Stomach (tissue), 9 donors: Measurements from ENCODE around the gene SCLT1. TPM values are rescaled to one million over a fixed set of nuclear protein-coding genes. Genes with fewer than 3 reads are reported as not detected.

Experiments used
- DNase-seq, 2 donors: peaks; one replicate each; pipeline versions ENCODE4 v3.0.0 to v3.0.0-alpha.2; 2013 to 2019
- H3K27ac ChIP-seq, 5 donors: fragments of 200-600 bp in 4 of 5; sonication (generic) in 4 of 5; one replicate each; pipeline ENCODE4 v1.5.1; 2013 to 2019; ENCODE audit warnings: mild to moderate bottlenecking in 1 of 5, moderate library complexity in 1 of 5
- H3K27me3 ChIP-seq, 3 donors: fragments of 200-600 bp; sonication (generic); one replicate each; pipeline ENCODE4 v1.5.1; 2017 to 2019; ENCODE audit warnings: mixed run types in 1 of 3
- H3K36me3 ChIP-seq, 4 donors: fragments of 200-600 bp; sonication (generic); 1 replicate in 3 of 4; 2 replicates in 1 of 4; pipeline ENCODE4 v1.5.1; 2016 to 2019
- H3K4me1 ChIP-seq, 4 donors: fragments of 200-600 bp; sonication (generic); one replicate each; pipeline ENCODE4 v1.5.1; 2016 to 2019
- H3K4me3 ChIP-seq, 4 donors: fragments of 200-600 bp; sonication (generic) in 3 of 4; one replicate each; pipeline ENCODE4 v1.5.1; 2016 to 2019; ENCODE audit warnings: mild to moderate bottlenecking in 1 of 4
- H3K9me3 ChIP-seq, 4 donors: fragments of 200-600 bp; sonication (generic); one replicate each; pipeline ENCODE4 v1.5.1; 2016 to 2019
- CTCF ChIP-seq, 7 experiments: fragments of 450-650 bp in 4 of 7; fragments of 200-600 bp in 3 of 7; sonication (generic) in 3 of 7; IDR thresholded peaks; one replicate each; pipeline ENCODE4 v1.5.1; 2016 to 2019; ENCODE audit warnings: antibody characterized with exemption in 7 of 7, control low read depth in 2 of 7, mild to moderate bottlenecking in 1 of 7
- EP300 ChIP-seq: sonication (generic); formaldehyde crosslinking; IDR thresholded peaks from one replicate; pipeline ENCODE4 v1.6.1; 2017; ENCODE audit warnings: antibody characterized with exemption
- POLR2A ChIP-seq, 4 donors: fragments of 450-650 bp; IDR thresholded peaks; one replicate each; pipeline ENCODE4 v1.6.1; 2016; ENCODE audit warnings: antibody characterized with exemption in 4 of 4, control low read depth in 2 of 4, mild to moderate bottlenecking in 1 of 4, moderate library complexity in 1 of 4
- POLR2AphosphoS5 ChIP-seq, 3 donors: sonication (generic); formaldehyde crosslinking; IDR thresholded peaks; one replicate each; pipeline ENCODE4 v1.6.1; 2016; ENCODE audit warnings: antibody characterized with exemption in 3 of 3
- WGBS, 5 donors: extraction: QIAGEN DNeasy Blood & Tissue Kit in 3 of 5; methylation state at CpG; one replicate each; pipeline versions ENCODE4 v1.1.5 to v1.1.7; 2013 to 2018; 5-methylcytosine and 5-hydroxymethylcytosine counted together
- intact Hi-C: fragments of 100-400 bp; cut with DNase I; formaldehyde crosslinking; loops from one replicate; pipeline ENCODE4 v1.15.1; 2023; ENCODE audit warnings: low total_unique reads
- polyA plus RNA-seq, 3 donors: library from polyadenylated mRNA; stranded (reverse); fragments of 200-250 nt; gene quantifications; one replicate each; pipeline ENCODE4 v1.2.3, GENCODE V29; 2013
- total RNA-seq, 5 donors: library from RNA; depleted of rRNA; stranded (reverse); fragments of >200 nt; gene quantifications; one replicate each; pipeline versions ENCODE4 v1.1.0 to v1.2.3, GENCODE V29; 2014 to 2016
- donor health status: healthy with polysubstance abuse.
- donor health status: Bipolar disorder and iron deficiency.
- donor health status: healthy.

The SCLT1 gene
- total and polyA plus RNA-seq, 8 donors: 2.3 to 49.0 (median 12.9) TPM

GRCh38 chr4:128946916-128947315, 146.4 kb downstream of the SCLT1 start:
- H3K4me1 ChIP-seq: no peaks in the 10 kb centered on the region
- H3K36me3 ChIP-seq: peaks cover 0 to 59% (median 48%) of the 10 kb centered on the region in 4 donors
- H3K9me3 ChIP-seq: peaks cover 0 to 9% (median 3%) of the 10 kb centered on the region in 4 donors
- H3K27ac ChIP-seq: no peak overlapping the region
- intact Hi-C loops: no loop called here
- H3K4me3 ChIP-seq: no peak overlapping the region
- WGBS, 5 donors: 91 to 98% (median 96%) methylated on average over 3 of the region's 3 CpGs
- TF ChIP-seq POLR2A (IDR thresholded peaks at IDR 0.05) (no peak), CTCF (IDR thresholded peaks at IDR 0.05) (no peak), POLR2AphosphoS5 (IDR thresholded peaks at IDR 0.05) (no peak), EP300 (no peak)
- H3K27me3 ChIP-seq: no peaks in the 10 kb centered on the region
- DNase-seq: no peak

- no peak overlapping the region for H3K4me3 ChIP-seq
- no peak for TF ChIP-seq CTCF (IDR thresholded peaks at IDR 0.05)
- no peak for TF ChIP-seq EP300
- TF ChIP-seq POLR2AphosphoS5 (IDR thresholded peaks at IDR 0.05): no peak
- TF ChIP-seq POLR2A (IDR thresholded peaks at IDR 0.05): no peak
- intact Hi-C loops: no loop called here
- 11 to 42% (median 35%) methylated on average over 1 of the region's 1 CpG for WGBS, 5 donors
- peaks cover 0 to 9% (median 3%) of the 10 kb centered on the region in 4 donors for H3K9me3 ChIP-seq
- H3K27me3 ChIP-seq: no peaks in the 10 kb centered on the region
- no peak overlapping the region for H3K27ac ChIP-seq
- peak in 1 of 2 donors; percentile 31 for DNase-seq
- peaks cover 0 to 54% (median 41%) of the 10 kb centered on the region in 4 donors for H3K36me3 ChIP-seq
- H3K4me1 ChIP-seq: no peaks in the 10 kb centered on the region
Measured at GRCh38 chr4:128942607-128943006, 150.7 kb downstream of the SCLT1 start.

DNA sequence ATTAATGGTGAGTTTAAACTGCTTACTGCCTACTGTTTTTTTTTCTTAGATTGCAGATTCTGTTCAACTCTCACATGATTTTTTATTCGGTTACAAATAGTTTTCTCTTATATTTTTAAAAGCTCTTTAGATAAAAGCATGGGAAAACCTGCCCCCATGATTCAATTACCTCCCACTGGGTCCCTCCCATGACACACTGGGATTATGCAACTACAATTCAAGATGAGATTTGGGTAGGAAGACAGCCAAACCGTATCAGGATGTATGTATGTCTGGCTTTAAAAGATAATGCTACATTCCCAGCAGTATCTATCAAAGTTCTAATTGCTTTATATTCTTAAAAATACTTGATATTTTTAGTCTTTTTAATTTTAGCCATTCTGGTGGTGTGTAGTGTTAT, 152.4 kb downstream of the SCLT1 start:
- intact Hi-C loops: no loop called here
- 80 to 89% (median 86%) methylated on average over 2 of the region's 2 CpGs for WGBS, 5 donors
- Histone ChIP-seq H3K36me3 (peaks cover 0 to 37% (median 34%) of the 10 kb centered on the region in 4 donors), H3K27ac (no peak overlapping the region), H3K4me3 (no peak overlapping the region), H3K9me3 (peaks cover 0 to 9% (median 3%) of the 10 kb centered on the region in 4 donors), H3K27me3 (no peaks in the 10 kb centered on the region), H3K4me1 (no peaks in the 10 kb centered on the region)
- TF ChIP-seq EP300: no peak
- no peak for TF ChIP-seq POLR2A (IDR thresholded peaks at IDR 0.05)
- no peak for TF ChIP-seq CTCF (IDR thresholded peaks at IDR 0.05)
- no peak for TF ChIP-seq POLR2AphosphoS5 (IDR thresholded peaks at IDR 0.05)
- no peak for DNase-seq

GRCh38 chr4:128930051-128930450, 163.3 kb downstream of the SCLT1 start:
- intact Hi-C loops: no loop called here
- Histone ChIP-seq H3K4me1 (no peaks in the 10 kb centered on the region), H3K36me3 (peaks cover 0 to 21% (median 5%) of the 10 kb centered on the region in 4 donors), H3K9me3 (peaks cover 0 to 5% (median 0%) of the 10 kb centered on the region in 4 donors), H3K27me3 (no peaks in the 10 kb centered on the region), H3K27ac (no peak overlapping the region), H3K4me3 (no peak overlapping the region)
- no peak for TF ChIP-seq POLR2AphosphoS5 (IDR thresholded peaks at IDR 0.05)
- no peak for TF ChIP-seq POLR2A (IDR thresholded peaks at IDR 0.05)
- no peak for TF ChIP-seq CTCF (IDR thresholded peaks at IDR 0.05)
- no peak for TF ChIP-seq EP300
- WGBS, 5 donors: 48 to 76% (median 73%) methylated on average over 3 of the region's 3 CpGs
- DNase-seq: no peak
